ENCODE results near the gene UFD1.

GRCh38 chr22:19526702-19527111 is 47.7 kb upstream of the UFD1 start:
- TF ChIP-seq YY1 (IDR thresholded peaks at IDR 0.05; ENCODE audit: insufficient read depth, insufficient read length) (no peak), SUZ12 (IDR thresholded peaks at IDR 0.05; ENCODE audit: extremely low read depth, insufficient read depth, insufficient read length) (no peak)
